Measurements from ENCODE around the gene FBXW2. TPM values are rescaled to one million over a fixed set of nuclear protein-coding genes. Genes with fewer than 3 reads are reported as not detected.

The FBXW2 gene
- total RNA-seq, 6 experiments from 2014 or later: 26.5 to 42.5 (median 35.6) TPM

DNA sequence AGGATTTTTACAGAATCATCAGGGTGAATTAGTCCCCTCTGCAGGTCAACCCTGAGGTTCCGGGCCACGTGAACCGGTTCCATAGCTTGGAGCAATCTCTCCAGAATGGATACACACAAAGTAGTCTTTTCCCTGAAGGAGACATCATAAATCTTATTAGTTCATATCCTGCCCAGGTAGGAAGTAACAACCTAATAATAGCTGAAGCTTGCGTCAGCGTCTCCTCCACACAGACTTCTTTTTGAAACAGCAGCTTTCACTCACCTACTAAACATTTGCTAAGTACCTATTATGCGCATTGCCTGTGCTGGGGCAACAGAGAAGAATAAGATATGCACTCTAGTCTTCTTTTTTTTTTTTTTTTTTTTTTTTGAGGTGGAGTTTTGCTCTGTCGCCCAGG, 40.1 kb upstream of the FBXW2 start:
- DNase-seq: no peak
- TF ChIP-seq, protein P1, sequence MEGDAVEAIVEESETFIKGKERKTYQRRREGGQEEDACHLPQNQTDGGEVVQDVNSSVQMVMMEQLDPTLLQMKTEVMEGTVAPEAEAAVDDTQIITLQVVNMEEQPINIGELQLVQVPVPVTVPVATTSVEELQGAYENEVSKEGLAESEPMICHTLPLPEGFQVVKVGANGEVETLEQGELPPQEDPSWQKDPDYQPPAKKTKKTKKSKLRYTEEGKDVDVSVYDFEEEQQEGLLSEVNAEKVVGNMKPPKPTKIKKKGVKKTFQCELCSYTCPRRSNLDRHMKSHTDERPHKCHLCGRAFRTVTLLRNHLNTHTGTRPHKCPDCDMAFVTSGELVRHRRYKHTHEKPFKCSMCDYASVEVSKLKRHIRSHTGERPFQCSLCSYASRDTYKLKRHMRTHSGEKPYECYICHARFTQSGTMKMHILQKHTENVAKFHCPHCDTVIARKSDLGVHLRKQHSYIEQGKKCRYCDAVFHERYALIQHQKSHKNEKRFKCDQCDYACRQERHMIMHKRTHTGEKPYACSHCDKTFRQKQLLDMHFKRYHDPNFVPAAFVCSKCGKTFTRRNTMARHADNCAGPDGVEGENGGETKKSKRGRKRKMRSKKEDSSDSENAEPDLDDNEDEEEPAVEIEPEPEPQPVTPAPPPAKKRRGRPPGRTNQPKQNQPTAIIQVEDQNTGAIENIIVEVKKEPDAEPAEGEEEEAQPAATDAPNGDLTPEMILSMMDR (IDR thresholded peaks at IDR 0.05): no peak
- TF ChIP-seq POLR2A (IDR thresholded peaks at IDR 0.05): no peak
- H3K9me3 ChIP-seq: no peaks in the 10 kb centered on the region
- no peak overlapping the region for H3K4me3 ChIP-seq
- WGBS (ENCODE audit: insufficient coverage, low coverage, low lambda C conversion rate, missing lambda C conversion rate): 97% methylated on average over 5 of the region's 7 CpGs
- intact Hi-C loops (cut with DNase I): no loop called here
- no peak overlapping the region for H3K27ac ChIP-seq
- H3K4me1 ChIP-seq: no peaks in the 10 kb centered on the region
- H3K27me3 ChIP-seq: no peaks in the 10 kb centered on the region
- no peak for ATAC-seq
- peaks cover 0 to 46% (median 8%) of the 10 kb centered on the region in 4 donors for H3K36me3 ChIP-seq

DNA sequence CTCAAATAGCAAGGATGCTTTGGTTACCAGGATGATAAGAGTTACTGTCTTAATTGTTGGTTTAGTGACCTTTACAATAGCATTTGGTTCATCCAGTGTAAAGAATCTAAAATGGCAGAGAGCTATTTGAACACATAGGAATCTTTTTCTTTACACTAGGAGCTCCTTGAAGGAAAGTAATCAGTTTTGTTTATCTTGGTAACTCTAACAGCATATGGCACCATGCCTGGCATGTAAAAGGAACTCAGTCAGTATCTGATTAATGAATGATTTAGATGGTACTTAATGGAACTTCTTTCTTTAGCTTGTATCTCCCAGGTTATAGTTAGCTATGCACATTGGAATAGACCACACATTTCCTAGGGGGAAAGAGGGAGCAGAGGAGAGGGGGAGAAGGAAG, 39.6 kb upstream of the FBXW2 start:
- TF ChIP-seq POLR2A (IDR thresholded peaks at IDR 0.05): no peak
- TF ChIP-seq, protein P1 (IDR thresholded peaks at IDR 0.05): no peak
- DNase-seq (no peak), ATAC-seq (no peak)
- Histone ChIP-seq H3K9me3 (no peaks in the 10 kb centered on the region), H3K27me3 (no peaks in the 10 kb centered on the region), H3K27ac (no peak overlapping the region), H3K36me3 (peaks cover 0 to 46% (median 8%) of the 10 kb centered on the region in 4 donors), H3K4me3 (no peak overlapping the region), H3K4me1 (no peaks in the 10 kb centered on the region)
- intact Hi-C loops (cut with DNase I): no loop called here

DNA sequence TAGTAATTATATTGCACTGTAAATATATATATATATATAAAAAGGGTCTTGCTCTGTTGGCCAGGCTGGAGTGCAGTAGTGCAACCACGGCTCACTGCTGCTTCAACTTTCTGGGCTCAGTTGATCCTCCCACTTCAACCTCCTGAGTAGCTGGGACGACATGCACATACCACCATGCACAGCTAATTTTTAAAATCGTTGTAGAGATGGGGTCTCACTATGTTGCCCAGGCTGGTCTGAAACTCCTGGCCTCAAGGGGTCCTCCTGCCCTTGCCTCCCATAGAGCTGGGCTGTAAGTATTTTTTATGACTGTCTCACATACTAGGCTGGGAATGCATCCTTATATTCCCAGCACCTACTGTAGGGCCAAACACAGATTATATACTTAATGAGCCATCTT, 37.6 kb upstream of the FBXW2 start:
- ATAC-seq (no peak), DNase-seq (no peak)
- Histone ChIP-seq H3K4me3 (no peak overlapping the region), H3K9me3 (no peaks in the 10 kb centered on the region), H3K4me1 (no peaks in the 10 kb centered on the region), H3K27ac (no peak overlapping the region), H3K36me3 (peaks cover 0 to 46% (median 9%) of the 10 kb centered on the region in 4 donors), H3K27me3 (no peaks in the 10 kb centered on the region)
- intact Hi-C loops (cut with DNase I): no loop called here
- 100% methylated on average over 1 of the region's 3 CpGs for WGBS (ENCODE audit: insufficient coverage, low coverage, low lambda C conversion rate, missing lambda C conversion rate)
- no peak for TF ChIP-seq POLR2A (IDR thresholded peaks at IDR 0.05)
- TF ChIP-seq, protein P1 (IDR thresholded peaks at IDR 0.05): no peak

DNA sequence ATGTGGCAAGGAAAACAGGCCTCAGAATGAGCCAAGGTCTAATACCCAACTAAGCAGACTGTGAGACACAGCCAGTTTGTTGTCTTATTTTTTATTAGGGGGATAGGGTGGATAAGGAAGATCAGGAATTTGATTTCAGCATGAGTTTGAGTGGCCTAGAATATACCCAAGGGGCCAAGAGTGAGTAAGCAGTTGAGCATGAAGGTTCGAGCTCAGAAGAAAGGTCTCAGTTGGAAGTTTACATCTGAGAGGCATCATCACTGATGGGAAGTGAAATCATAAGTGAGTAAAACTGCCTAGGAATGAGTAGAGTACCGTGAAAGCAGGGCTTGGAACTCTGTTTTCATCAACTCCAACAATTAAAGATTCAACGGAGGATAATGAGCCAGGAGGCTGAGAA, 36.9 kb upstream of the FBXW2 start:
- no peak for DNase-seq
- no peak for ATAC-seq
- TF ChIP-seq, protein P1 (IDR thresholded peaks at IDR 0.05): no peak
- TF ChIP-seq POLR2A (IDR thresholded peaks at IDR 0.05): no peak
- Histone ChIP-seq H3K4me1 (no peaks in the 10 kb centered on the region), H3K27ac (no peak overlapping the region), H3K27me3 (no peaks in the 10 kb centered on the region), H3K4me3 (no peak overlapping the region), H3K9me3 (no peaks in the 10 kb centered on the region), H3K36me3 (peaks cover 0 to 42% (median 9%) of the 10 kb centered on the region in 4 donors)
- WGBS (ENCODE audit: insufficient coverage, low coverage, low lambda C conversion rate, missing lambda C conversion rate): 87% methylated on average over 3 of the region's 3 CpGs
- intact Hi-C loops (cut with DNase I): no loop called here

DNA sequence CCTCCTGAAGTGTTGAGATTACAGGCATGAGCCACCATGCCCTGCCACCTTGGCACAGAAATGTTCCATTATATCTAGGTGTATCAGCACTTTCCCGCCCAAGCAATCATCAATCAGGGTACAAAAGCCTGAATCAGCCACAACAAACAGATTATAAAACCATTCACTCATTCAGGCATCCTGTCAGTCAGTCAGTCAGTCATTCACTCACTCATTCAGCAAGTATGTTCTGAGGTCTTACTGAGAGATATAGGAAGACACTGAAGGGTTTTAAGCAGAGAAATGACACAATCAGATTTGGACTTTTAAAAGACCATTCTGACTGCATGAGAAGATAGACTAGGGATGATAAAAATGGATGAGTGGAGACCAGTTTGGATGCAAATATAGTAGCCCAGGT, 36.4 kb upstream of the FBXW2 start:
- H3K36me3 ChIP-seq: peaks cover 0 to 44% (median 10%) of the 10 kb centered on the region in 4 donors
- TF ChIP-seq, protein P1 (IDR thresholded peaks at IDR 0.05): no peak
- TF ChIP-seq POLR2A (IDR thresholded peaks at IDR 0.05): no peak
- 100% methylated on average over 1 of the region's 1 CpG for WGBS (ENCODE audit: insufficient coverage, low coverage, low lambda C conversion rate, missing lambda C conversion rate)
- no peaks in the 10 kb centered on the region for H3K9me3 ChIP-seq
- H3K27ac ChIP-seq: no peak overlapping the region
- intact Hi-C loops (cut with DNase I): no loop called here
- DNase-seq (no peak), ATAC-seq (no peak)
- no peak overlapping the region for H3K4me3 ChIP-seq
- no peaks in the 10 kb centered on the region for H3K27me3 ChIP-seq
- H3K4me1 ChIP-seq: no peaks in the 10 kb centered on the region
